GM19239 (cell line): ENCODE data around the gene ADAMTS17.
A peak's percentile ranks its signal among the peaks of the same experiment; 100 is the strongest.
"Not testable (repeated sequence)": the region's sequence is repeated elsewhere in the genome, so short reads cannot be mapped to it uniquely, and the experiment has no call there.

Experiments used
- DNase-seq: peaks from one replicate; pipeline ENCODE4 v3.0.0; 2011; ENCODE audit warnings: low spot score; ENCODE audit not compliant: insufficient read length
- FAIRE-seq: peaks from 2 replicates; lab custom pipeline; 2011; peaks lifted over from hg19 to GRCh38; lab: Jason Lieb, UNC

The ADAMTS17 gene

DNA sequence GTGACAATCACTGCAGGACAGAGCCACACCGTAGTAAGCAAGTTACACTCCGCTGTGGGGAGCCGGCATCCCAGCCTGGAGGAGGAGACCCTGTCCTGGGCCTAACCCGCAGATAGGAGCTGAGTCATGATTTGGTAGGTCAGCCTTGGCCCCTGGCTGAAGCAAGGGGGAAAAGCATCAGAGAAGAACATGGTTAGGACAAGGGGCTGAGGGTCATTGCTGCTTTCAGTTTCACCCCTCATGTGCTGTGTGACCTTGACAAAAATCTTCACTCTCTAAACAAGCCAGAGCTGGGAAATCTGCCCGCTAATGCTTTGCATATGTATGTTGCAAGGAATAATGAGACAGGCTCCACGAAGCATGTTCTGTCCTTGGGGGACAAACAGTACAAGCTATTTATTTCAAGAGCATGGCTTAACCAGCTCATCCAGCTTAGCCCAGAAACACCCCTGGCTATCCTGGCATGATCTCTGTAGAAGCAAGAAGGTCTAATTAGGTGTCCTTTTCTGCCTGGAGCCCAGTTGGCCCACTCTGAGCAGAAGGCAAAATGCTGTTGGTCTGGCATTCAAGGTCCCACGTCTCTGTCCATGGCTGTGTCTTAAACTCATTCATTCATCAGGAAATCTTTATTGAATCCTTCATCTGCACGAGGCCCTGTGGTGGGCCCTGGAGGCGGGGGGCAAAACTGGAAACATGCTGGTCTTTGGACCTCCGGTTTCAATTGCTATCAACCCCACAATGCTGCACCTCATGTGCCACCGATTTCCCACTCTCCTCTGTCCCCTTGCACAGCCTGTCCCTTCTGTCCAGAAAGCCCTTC lies 387.2 kb downstream of the ADAMTS17 start:
- DNase-seq, result no peak
- no peak for FAIRE-seq

DNA sequence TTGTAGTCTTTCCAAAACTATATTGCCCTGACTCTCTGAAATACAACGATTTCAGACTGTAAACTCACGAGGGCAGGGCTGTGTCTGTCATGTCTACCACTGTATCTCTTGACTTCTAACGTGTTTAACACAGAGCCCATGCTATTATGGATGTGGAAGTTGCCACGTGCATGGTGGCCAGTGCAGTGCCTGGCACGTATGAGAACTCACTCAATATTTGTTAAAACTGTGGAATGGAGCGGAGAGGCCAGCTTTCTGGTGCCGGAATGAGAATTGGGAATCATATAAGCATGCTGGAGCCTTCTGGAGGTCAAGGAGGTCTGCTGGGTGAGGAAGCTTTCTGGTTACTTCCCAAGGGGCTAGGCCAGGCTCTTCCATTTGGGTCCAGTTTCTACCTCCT lies 387.9 kb downstream of the ADAMTS17 start:
- FAIRE-seq, result no peak
- no peak for DNase-seq

DNA sequence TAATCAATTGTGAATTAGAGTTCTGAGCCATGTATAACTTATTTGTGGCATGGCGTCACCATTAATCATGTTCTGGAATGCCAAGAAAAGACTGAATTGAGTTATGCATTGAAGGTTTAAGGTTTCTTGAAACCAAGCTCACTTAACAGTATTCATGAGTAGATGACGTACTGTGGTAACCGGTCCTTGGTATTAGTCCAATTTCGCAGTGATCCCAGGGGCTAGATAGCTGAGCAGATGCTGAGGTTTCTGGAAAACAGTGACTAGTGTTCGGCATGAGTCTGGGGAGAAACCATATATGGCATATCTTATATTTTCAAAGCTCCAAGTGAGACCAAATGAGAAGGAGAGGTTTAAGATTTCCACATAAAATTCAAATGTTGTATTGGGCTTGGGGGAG lies 390.3 kb downstream of the ADAMTS17 start:
- FAIRE-seq, result no peak
- no peak for DNase-seq

DNA sequence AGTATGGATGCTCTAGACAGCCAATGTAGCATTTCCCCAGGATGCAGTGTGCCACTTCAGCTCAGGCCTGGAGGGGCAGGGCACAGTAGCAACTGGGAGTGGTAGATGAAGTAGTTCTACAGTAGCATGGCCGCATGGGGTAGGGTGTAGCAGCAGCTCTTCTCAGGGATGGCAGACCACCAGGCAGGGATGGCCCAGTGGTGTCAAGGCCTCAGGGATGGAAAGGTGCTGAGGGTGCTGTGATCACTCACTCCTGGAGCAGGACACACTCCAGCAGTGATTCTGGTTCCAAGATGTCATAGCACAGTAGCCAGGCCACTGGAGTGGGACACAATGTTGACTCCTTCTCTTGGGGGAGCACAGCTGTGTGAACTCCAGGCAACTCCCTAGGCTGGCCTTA lies 397.6 kb downstream of the ADAMTS17 start:
- FAIRE-seq, result no peak

DNA sequence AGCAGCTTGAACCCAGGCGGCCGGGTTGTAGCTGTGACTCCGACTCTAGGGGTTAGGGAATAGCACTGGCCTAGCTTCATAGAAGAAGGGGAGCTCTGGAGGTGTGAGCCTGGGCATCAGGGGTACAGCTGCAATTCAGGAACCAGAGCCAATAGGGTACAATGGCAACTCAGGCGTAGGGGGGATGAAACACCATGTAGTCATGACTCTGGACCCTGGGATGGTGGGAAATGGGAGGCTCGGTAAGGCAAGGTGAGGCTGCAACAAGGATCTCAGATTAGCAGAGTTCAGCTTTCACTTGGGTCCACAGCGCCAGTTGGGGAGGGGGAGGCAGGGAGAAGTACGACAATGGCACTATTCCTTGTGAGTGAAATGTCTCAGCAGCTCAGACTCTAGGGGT lies 398.3 kb downstream of the ADAMTS17 start:
- DNase-seq, result no peak
- FAIRE-seq, result no peak

More for the DNA sequence above, 397.6 kb downstream of the ADAMTS17 start:
- DNase-seq, result no peak

DNA sequence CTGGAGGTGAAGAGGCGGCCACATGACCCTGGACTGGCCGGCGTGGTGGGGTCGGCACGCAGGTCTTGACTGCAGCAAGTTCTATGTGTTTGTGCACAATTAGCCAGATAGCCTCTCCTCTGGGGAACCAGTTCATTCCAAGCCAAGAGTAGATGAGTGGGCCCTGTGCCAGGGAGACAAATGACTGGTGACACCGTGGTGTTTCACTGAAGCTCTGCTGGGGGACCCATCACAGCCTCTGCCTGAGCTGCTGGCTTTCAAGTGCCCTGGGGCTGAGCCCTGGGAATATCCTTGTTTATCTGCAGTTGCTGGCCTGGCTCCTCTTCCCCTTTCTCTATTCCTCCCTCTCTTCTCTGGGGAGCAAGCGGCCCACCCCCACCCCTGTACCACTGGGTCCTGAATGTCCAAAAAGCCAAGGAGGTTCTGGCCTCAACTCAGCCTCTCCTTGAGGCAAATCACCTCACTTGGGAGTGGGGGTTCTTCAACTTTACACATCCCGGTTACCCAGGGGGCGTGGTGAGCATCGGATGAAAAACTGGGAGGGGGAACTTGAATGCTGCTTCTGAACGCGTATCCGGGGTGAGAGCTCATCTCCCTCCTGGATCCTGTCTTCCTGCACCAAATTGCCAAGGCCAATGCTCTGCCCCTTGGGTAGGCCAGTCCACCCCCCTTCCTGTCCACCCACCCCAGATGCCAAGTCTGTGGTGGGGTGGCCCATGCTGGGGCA lies 408.9 kb downstream of the ADAMTS17 start:
- DNase-seq (no peak), FAIRE-seq (no peak)

DNA sequence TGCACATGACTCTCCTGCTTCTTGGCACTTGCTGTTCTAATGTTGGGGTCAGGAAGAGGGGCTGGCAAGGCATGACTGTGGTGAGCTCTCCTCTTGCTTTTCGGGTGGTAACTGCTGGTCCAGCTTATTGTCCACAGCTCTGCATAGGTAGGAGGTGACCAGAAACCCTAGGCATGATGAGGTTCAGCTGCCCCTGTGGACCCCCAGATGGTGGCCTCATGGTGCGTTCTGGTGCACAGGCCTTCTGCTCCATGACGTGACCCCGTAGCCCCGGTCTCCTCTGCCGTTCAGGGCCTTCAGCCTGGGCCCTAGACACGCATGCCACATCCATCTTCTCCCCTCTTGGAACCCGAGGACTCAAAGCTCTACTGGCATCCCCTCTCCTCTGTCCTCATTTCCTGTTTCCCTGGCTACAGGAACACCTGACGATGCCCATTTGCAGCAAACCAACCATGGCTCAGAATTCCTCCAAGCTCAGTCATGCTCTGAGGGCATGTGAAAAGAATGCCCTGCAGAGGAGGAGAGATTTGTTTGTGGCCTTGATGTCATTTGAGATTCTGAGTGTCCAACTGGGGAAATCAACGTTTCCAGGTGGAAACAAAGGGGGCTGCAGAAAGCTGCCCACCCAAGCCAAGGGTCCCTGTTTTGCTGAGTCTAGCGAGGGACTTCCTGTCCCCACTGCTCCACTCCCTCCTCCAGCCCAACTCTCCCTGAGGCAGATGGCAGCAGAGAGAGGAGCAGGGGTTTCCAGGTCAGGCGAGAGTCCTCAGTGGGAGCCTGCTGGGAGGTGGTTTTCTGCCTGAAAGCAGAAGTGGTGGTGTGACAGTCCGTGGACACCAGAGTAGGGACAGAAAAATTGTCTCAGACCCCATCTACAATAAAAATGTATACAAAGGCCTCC lies 409.8 kb downstream of the ADAMTS17 start:
- DNase-seq, result no peak
- FAIRE-seq, result no peak

DNA sequence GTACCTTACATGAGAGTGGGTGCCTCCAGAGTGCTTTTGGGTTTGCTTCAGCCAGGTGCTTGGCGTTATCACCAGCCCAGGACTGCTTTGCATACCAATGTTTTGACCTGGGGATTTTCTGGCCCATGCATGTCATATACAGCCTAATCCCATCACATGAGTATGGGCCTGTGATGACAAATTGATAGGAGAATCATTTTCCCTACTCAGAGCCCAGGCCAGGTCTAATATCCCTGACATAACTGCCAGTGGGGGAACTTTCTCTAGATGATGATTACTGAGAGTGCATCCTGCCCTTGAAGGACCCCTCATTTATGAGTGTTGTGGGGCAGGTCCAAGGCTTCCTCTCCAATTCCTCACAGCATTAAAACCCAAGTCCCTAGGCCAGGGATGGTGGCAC lies 411.1 kb downstream of the ADAMTS17 start:
- FAIRE-seq, result no peak

DNA sequence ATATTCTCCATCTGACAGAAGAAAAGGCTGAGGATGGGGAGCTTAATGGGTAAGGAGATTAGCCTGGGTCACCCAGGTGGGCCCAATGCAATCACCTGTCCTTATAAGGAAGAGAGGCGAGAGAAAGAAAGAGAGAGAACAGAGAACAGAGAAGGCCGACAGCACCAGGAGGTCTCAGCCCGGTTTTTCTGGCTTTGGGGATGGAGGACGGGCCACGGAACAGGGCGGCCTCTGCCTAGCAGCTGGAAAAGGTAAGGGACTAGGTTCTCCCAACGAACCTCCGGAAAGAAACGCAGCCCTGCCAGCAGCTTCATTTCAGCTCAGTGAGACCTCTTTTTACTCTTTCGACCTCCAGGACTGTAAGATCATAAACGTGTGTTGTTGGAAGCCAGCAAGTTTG lies 412.5 kb downstream of the ADAMTS17 start:
- FAIRE-seq, result no peak
- no peak for DNase-seq

More for the DNA sequence above, 411.1 kb downstream of the ADAMTS17 start:
- no peak for DNase-seq

DNA sequence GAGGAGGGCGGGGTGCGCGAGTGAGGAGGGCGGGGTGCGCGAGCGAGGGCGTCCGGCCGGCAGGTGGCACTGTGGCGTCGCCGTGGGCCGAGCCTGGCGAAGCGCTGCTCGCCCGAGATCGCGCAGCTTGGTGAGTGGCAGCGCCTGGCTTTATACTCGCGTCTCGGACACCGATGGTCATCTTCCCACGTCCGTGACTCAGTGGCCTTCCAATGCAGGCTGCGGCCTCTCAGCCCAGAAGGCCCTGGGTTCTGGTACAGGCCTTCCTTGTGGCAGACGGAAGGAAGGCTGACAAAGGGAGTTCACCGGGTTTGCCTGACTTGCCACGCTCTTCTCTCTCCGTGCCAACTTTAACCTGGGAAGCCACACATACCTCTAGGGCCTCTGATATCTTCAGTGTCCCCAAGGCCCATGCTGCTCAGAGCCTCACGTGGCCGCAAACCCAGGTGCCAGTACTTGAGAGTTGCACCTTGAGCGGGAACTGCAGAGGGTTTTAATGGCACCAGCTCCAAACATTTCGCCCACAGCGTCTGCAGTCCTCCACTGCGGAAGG lies 413.3 kb downstream of the ADAMTS17 start:
- no peak for FAIRE-seq
- peak; percentile 73 for DNase-seq

DNA sequence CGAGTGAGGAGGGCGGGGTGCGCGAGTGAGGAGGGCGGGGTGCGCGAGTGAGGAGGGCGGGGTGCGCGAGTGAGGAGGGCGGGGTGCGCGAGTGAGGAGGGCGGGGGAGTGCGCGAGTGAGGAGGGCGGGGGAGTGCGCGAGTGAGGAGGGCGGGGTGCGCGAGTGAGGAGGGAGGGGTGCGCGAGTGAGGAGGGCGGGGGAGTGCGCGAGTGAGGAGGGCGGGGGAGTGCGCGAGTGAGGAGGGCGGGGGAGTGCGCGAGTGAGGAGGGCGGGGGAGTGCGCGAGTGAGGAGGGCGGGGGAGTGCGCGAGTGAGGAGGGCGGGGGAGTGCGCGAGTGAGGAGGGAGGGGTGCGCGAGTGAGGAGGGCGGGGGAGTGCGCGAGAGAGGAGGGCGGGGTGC lies 415.2 kb downstream of the ADAMTS17 start:
- DNase-seq, FAIRE-seq: not testable (repeated sequence)

DNA sequence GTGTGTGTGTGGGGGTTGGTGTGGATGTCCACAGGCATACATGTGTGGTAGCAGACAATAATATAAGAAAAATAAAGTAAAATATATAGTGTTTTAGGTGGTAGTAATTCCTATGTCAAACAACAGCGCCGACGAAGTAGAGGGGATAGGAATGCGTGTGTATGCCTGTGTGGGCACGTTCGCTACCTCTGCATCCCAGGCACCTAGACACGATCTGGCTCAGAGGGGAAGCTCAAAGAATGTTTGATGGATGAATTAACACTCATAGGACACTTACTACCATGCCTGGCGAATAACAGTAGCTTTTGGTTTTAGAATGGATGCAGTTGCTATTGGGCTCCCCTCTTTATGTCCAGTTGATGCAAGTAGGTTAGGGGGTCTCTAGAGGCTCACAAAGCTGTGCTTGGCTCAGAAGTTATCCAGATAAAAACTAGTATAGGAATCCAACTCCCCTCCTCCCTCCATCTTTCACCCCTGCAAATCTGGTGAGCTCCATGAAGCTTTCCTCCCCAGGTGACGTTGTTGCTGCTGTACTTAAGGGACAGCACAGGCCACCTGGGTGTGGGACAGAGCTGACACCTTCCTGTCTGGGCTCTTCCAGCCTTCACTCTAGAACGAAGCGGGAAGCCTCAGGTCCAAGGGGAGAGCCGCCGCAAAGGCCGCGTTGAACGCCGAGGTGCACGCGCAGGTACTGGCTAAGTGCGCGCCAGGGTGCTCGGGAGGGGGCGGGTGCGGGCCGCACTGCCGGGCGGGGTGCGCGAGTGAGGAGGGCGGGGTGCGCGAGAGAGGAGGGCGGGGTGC lies 415.9 kb downstream of the ADAMTS17 start:
- FAIRE-seq (peak; percentile 26), DNase-seq (peak; percentile 26)

DNA sequence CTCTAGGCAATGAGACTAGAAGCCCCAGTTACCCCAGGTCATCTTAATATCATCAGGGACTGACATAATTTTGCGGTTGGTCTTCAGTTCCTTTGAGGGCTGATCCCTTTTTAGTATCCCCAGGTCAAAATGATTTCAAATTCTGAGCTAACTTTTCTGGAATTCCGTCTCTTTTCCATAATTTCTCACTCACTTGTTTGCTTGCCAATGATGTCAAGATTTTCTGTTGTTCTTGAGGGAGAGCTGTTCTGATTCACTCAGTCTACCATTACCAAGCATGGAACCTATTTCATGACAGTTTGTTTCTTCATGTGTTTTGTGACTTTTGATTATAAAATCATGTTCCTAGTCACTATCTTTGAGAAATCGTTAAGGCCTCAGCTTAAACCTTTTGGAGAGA lies 418.1 kb downstream of the ADAMTS17 start:
- FAIRE-seq (no peak), DNase-seq (no peak)
